Dermis blood vessel endothelial cell (primary cell): ENCODE results near the gene ABCF1. TPM values are rescaled to one million over a fixed set of nuclear protein-coding genes. Genes with fewer than 3 reads are reported as not detected.

Source experiments
- DNase-seq: peaks from one replicate; pipeline ENCODE4 v3.0.0; 2010
- total RNA-seq: library from RNA; depleted of rRNA; stranded (reverse); fragments of >200 nt; gene quantifications from 2 replicates; pipeline ENCODE4 v1.2.3, GENCODE V29; 2014

The ABCF1 gene
- total RNA-seq, 1 donor from 2014 or later, result 49.5 TPM

- DNase-seq, result peak; percentile 92
Observed at GRCh38 chr6:30626484-30627366, 55.5 kb downstream of the ABCF1 start, which contains the start of gene ATAT1. ATAT1 (plus strand) TSS chr6:30626874.

- no peak for DNase-seq
Observed at GRCh38 chr6:30635834-30636233, 64.6 kb downstream of the ABCF1 start.

- DNase-seq, result no peak
Observed at GRCh38 chr6:30640481-30640880, 69.2 kb downstream of the ABCF1 start.

GRCh38 chr6:30641048-30641447 lies 69.8 kb downstream of the ABCF1 start:
- no peak for DNase-seq

Other genes starting within 250 kb of the ABCF1 start
- gene TRIM39, start 244.5 kb upstream of the ABCF1 start, total RNA-seq, result 11.6 and 15.3 TPM in 2 replicates
- 17.5 and 26.9 TPM in 2 replicates for gene RPP21, start 226.3 kb upstream of the ABCF1 start, total RNA-seq
- gene HLA-E, start 81.9 kb upstream of the ABCF1 start, total RNA-seq, result 717 and 1,065 TPM in 2 replicates
- gene GNL1, start 15.0 kb upstream of the ABCF1 start, total RNA-seq, result 53.1 and 63.0 TPM in 2 replicates
- gene PRR3, start 14.1 kb upstream of the ABCF1 start, total RNA-seq, result 2.9 and 3.5 TPM in 2 replicates
- 19.4 and 20.0 TPM in 2 replicates for gene PPP1R10, start 45.8 kb downstream of the ABCF1 start, total RNA-seq
- gene MRPS18B, start 46.4 kb downstream of the ABCF1 start, total RNA-seq, result 37.9 and 41.0 TPM in 2 replicates
- gene ATAT1, start 55.4 kb downstream of the ABCF1 start, total RNA-seq, result 3.4 and 3.7 TPM in 2 replicates
- 3.5 and 9.9 TPM in 2 replicates for gene C6orf136, start 75.7 kb downstream of the ABCF1 start, total RNA-seq
- gene DHX16, start 101.6 kb downstream of the ABCF1 start, total RNA-seq, result 39.3 and 52.6 TPM in 2 replicates
- gene PPP1R18, start 115.2 kb downstream of the ABCF1 start, total RNA-seq, result 41.7 and 64.8 TPM in 2 replicates
- 3.1 and 4.6 TPM in 2 replicates for gene NRM, start 119.5 kb downstream of the ABCF1 start, total RNA-seq
- 6.3 and 12.5 TPM in 2 replicates for gene MDC1, start 145.8 kb downstream of the ABCF1 start, total RNA-seq
- 301 and 692 TPM in 2 replicates for gene TUBB, start 148.9 kb downstream of the ABCF1 start, total RNA-seq
- gene FLOT1, start 171.2 kb downstream of the ABCF1 start, total RNA-seq, result 71.5 and 124 TPM in 2 replicates
- 74.4 and 134 TPM in 2 replicates for gene IER3, start 173.1 kb downstream of the ABCF1 start, total RNA-seq